H54 (cell line): ENCODE results near the gene TTC4.

Experiments used
- DNase-seq: peaks from one replicate; pipeline ENCODE4 v3.0.0; 2011; ENCODE audit warnings: low spot score, mixed read lengths; ENCODE audit not compliant: insufficient read length
- FAIRE-seq: peaks from 3 replicates; lab custom pipeline; 2011; peaks lifted over from hg19 to GRCh38; lab: Jason Lieb, UNC
- POLR2A ChIP-seq: IDR thresholded peaks from 2 replicates; pipeline ENCODE4 v1.6.1; 2011; ENCODE audit warnings: low read depth, mild to moderate bottlenecking, low read length

The TTC4 gene

DNA sequence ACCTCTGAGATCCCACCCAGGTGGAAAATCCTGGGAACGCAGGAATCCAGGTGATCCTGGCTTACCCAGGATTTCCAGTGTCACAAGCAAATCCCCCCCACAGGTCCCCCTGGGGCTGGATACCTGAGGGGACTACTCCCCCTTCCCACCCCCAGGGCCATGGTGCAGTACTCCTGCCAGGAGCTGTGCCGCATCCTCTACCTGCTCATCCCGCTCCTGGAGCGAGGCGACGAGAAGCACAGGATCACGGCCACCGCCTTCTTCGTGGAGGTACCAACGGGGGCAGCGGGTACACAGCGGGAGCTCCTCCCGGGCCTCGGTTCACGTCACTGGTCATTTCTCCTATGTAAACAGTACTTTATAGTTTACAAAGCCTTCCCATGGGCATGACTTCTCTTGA is 20.4 kb upstream of the TTC4 start:
- FAIRE-seq (no peak), DNase-seq (no peak)
- TF ChIP-seq POLR2A = no peak

DNA sequence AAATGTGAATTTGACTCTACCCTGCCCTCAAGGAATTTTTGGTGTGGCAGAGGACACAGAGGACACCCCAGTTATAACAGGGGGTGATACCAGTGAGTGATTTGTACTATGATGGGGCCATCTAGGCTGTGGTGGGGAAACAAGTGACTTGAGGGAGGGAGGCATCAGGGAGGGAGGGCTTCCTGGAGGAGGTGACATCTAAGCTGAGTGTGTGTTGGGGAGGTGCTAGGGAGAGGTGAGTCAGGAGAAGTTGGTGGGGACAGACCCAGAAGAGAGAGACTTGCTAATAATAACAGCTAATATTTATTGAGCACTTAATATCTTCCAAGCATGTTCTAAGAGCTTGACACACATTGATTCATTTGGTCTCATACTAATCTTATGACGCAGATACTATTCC is 19.9 kb upstream of the TTC4 start:
- no peak for TF ChIP-seq POLR2A
- no peak for FAIRE-seq

GRCh38 chr1:54696262-54696661 is 19.4 kb upstream of the TTC4 start:
- FAIRE-seq (no peak), DNase-seq (no peak)
- no peak for TF ChIP-seq POLR2A

More for the DNA sequence above, 19.9 kb upstream of the TTC4 start:
- DNase-seq = no peak

GRCh38 chr1:54697896-54698295 is 17.8 kb upstream of the TTC4 start:
- no peak for TF ChIP-seq POLR2A
- FAIRE-seq (no peak), DNase-seq (no peak)

GRCh38 chr1:54698346-54698745 is 17.3 kb upstream of the TTC4 start:
- DNase-seq (no peak), FAIRE-seq (no peak)
- TF ChIP-seq POLR2A = no peak

DNA sequence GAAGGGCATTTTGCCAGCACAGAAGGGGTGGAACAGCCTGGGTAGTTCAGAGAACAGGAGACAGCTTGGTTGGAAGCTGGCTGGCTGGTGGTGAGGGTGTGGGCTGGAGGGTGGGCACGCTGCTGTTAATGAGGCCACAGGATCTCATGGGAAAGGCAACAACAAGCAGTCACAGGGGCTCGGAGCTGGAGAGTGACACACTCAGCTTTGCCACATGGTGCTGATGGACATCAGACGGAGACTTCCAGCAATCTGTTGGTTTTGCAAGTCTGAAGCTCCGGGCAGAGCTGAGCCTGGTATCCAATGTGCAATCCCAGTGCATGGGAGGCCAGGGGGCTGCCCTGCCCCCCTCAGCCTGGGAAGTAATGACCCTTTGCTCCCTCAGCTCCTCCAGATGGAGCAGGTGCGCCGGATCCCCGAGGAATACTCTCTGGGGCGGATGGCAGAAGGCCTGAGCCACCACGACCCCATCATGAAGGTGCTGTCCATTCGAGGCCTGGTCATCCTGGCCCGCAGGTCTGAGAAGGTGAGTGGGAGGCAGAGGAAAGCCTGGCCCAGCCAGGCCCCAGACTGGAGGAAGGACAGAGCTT is 15.6 kb upstream of the TTC4 start:
- DNase-seq (no peak), FAIRE-seq (no peak)
- no peak for TF ChIP-seq POLR2A

DNA sequence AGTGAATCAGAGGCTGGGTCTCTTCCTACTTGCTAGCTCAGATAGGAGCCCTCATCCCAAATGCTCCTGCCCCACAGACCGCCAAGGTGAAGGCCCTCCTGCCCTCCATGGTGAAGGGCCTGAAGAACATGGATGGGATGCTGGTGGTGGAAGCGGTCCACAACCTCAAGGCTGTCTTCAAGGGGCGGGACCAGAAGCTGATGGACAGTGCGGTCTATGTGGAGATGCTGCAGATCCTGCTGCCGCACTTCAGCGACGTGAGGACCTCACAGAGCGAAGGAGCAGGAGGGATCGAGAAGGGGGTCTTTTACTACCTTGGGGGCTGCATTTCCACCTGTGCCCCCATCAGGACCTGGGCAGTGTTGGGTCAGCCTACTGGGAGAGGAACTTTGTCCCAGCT is 14.6 kb upstream of the TTC4 start:
- no peak for TF ChIP-seq POLR2A
- FAIRE-seq = no peak

DNA sequence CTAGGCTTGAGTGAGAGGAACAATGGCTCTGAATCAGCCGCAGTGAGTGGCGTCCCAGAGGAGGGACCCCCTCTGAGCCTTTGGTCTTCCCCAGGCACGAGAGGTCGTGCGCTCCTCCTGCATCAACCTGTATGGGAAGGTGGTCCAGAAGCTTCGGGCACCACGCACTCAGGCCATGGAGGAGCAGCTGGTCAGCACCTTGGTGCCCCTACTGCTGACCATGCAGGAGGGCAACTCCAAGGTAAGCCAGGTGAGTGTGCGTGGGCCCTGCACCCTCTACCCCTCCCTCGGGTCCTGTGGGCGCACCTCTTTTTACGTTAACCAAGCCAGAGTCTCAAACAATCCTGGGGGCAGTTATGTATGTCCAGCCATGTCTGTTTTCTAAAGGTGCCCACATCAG is 13.7 kb upstream of the TTC4 start:
- FAIRE-seq (no peak), DNase-seq (no peak)
- TF ChIP-seq POLR2A = no peak

More for the DNA sequence above, 14.6 kb upstream of the TTC4 start:
- no peak for DNase-seq

DNA sequence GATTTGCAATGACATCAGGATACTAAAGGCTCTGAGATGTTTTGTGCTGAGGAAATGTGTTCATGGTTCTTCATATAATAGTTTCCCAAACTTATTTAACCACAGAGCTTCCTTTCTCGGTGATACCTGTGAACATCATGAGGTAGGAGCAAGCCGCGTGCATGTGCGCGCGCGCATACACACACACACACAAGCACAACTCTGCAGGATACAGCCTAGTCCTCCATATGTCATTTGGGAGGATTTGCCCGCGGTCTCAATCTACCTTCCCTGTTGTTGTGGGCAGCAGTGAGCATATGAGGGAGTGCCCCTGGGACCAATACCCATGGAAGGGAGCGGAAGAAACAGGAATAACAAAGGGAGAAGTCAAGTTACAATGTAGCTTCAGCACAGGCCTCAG is 12.2 kb upstream of the TTC4 start:
- TF ChIP-seq POLR2A = no peak
- no peak for DNase-seq
- FAIRE-seq = no peak

- no peak for TF ChIP-seq POLR2A
- DNase-seq (no peak), FAIRE-seq (no peak)
Observed at GRCh38 chr1:54705153-54705552, 10.5 kb upstream of the TTC4 start.

DNA sequence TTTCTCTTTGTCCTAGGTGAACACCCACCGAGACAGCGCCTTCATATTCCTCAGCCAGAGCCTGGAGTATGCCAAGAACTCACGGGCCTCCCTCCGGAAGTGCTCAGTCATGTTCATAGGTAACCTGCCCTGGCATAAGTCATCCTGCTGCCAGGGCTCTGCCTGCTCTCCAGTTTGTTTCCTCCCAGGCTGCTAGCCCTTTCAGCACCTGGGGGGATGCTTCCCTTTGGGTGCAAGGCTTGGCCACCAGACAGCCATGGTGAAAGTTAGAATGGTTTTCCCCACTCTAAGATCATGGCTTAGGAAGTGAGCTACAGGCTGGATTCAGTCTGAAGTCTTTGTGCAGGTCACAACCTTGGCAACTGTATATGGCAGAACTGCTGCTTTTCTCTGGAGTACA is 9.2 kb upstream of the TTC4 start:
- no peak for TF ChIP-seq POLR2A
- FAIRE-seq (no peak), DNase-seq (no peak)

DNA sequence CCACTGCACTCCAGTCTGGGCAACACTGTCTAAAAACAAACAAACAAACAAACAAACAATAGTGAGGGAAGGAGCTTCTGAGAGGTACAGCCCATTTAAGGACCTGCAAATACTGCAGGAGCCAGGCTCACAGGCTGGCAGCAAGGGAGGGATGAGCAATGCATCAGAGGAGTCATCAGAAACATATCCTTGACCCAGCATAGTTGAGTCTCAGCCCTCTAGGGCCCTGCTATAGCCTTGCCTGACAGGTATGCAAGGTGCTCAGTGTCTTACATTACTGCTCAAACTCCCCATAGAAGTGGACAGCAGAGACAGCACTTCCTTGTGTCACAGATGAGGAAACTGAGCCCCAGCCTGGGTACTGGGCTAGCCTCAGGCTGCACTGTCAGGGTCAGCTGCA is 7.3 kb upstream of the TTC4 start:
- FAIRE-seq (no peak), DNase-seq (no peak)
- no peak for TF ChIP-seq POLR2A

- no peak for TF ChIP-seq POLR2A
- no peak for FAIRE-seq
Observed at GRCh38 chr1:54709547-54710292, 5.9 kb upstream of the TTC4 start.

GRCh38 chr1:54710434-54710833 is 5.2 kb upstream of the TTC4 start:
- FAIRE-seq (no peak), DNase-seq (no peak)
- TF ChIP-seq POLR2A = no peak

More at GRCh38 chr1:54709547-54710292, 5.9 kb upstream of the TTC4 start:
- DNase-seq = no peak

- no peak for FAIRE-seq
- DNase-seq = no peak
- TF ChIP-seq POLR2A = no peak
Observed at GRCh38 chr1:54710841-54711240, 4.8 kb upstream of the TTC4 start.
